IMR-90 (cell line): ENCODE data around the gene F2. TPM values are rescaled to one million over a fixed set of nuclear protein-coding genes. Genes with fewer than 3 reads are reported as not detected.

Experiments
- ATAC-seq: fragments of 200-7000 bp; cut with Tn5 transposase; 2 replicates; pipeline ENCODE4 v1.9.1; 2020; ENCODE audit warnings: low read depth, mild to moderate bottlenecking, moderate library complexity
- BruUV-seq: library from RNA; stranded (reverse); fragments of 400-500 nt; replicated peaks from 2 replicates; lab custom pipeline; 2021; lab: Mats Ljungman, UMichigan
- CTCF ChIA-PET: fragments of 300-600 bp; formaldehyde crosslinking; extraction: SDS; loops from one replicate; lab custom pipeline; 2021; ENCODE audit warnings: antibody characterized with exemption; lab: Yijun Ruan, JAX
- POLR2A ChIA-PET: fragments of 300-600 bp; sonication (Branson Sonifier 250); formaldehyde crosslinking; loops from one replicate; lab custom pipeline; 2022; ENCODE audit warnings: antibody characterized with exemption; ENCODE audit not compliant: unreplicated experiment; lab: Charles Lee
- DNase-seq: peaks from one replicate; pipeline ENCODE4 v3.0.0; 2013
- H2AFZ ChIP-seq: replicated peaks from 2 replicates; pipeline ENCODE3; 2013; ENCODE audit warnings: low read length, mild to moderate bottlenecking; ENCODE audit not compliant: poor library complexity
- H2AK5ac ChIP-seq: 2 replicates; pipeline ENCODE4 v1.6.1; 2013; ENCODE audit warnings: low read depth, low read length, inconsistent platforms
- H2AK9ac ChIP-seq: replicated peaks from 2 replicates; pipeline ENCODE3; 2013; ENCODE audit warnings: mild to moderate bottlenecking, low read depth, low read length, moderate library complexity; ENCODE audit not compliant: poor library complexity
- H2BK120ac ChIP-seq: 2 replicates; pipeline ENCODE4 v1.6.1; 2013; ENCODE audit warnings: low read depth, low read length, inconsistent platforms
- H2BK15ac ChIP-seq: 3 replicates; pipeline ENCODE4 v1.6.1; 2013; ENCODE audit warnings: low read depth, low read length, inconsistent platforms
- H2BK20ac ChIP-seq: 2 replicates; pipeline ENCODE4 v1.6.1; 2013; ENCODE audit warnings: low read depth, mild to moderate bottlenecking, inconsistent platforms, low read length, moderate library complexity
- H2BK5ac ChIP-seq: 2 replicates; pipeline ENCODE4 v1.6.1; 2013; ENCODE audit warnings: mild to moderate bottlenecking, low read depth, low read length, inconsistent platforms; ENCODE audit not compliant: poor library complexity, severe bottlenecking
- H3K14ac ChIP-seq: replicated peaks from 2 replicates; pipeline ENCODE4 v1.6.1; 2013; ENCODE audit warnings: low read depth, low read length, inconsistent platforms
- H3K18ac ChIP-seq: 2 replicates; pipeline ENCODE4 v1.6.1; 2013; ENCODE audit warnings: low read depth, low read length, control low read depth
- H3K23ac ChIP-seq: 2 replicates; pipeline ENCODE4 v1.6.1; 2013; ENCODE audit warnings: low read depth, low read length, inconsistent platforms
- H3K27ac ChIP-seq: 2 replicates; pipeline ENCODE4 v1.5.1; 2013; ENCODE audit warnings: mild to moderate bottlenecking, control low read depth, low read length; ENCODE audit not compliant: insufficient read depth
- H3K27me3 ChIP-seq: 2 replicates; pipeline ENCODE4 v1.6.1; 2013; ENCODE audit warnings: low read length; ENCODE audit not compliant: control insufficient read depth, insufficient read depth
- H3K36me3 ChIP-seq: 2 replicates; pipeline ENCODE4 v1.6.1; 2013; ENCODE audit warnings: low read length, mixed read lengths; ENCODE audit not compliant: control insufficient read depth, insufficient read depth
- H3K4ac ChIP-seq: 2 replicates; pipeline ENCODE4 v1.6.1; 2013; ENCODE audit warnings: low read depth, low read length, inconsistent platforms
- H3K4me1 ChIP-seq: 2 replicates; pipeline ENCODE4 v1.6.1; 2013; ENCODE audit warnings: low read length, mixed read lengths; ENCODE audit not compliant: control insufficient read depth, insufficient read depth
- H3K4me2 ChIP-seq: 2 replicates; pipeline ENCODE4 v1.6.1; 2013; ENCODE audit warnings: low read depth, mild to moderate bottlenecking, control low read depth, low read length, moderate library complexity
- H3K4me3 ChIP-seq: 2 replicates; pipeline ENCODE4 v1.5.1; 2013; ENCODE audit warnings: low read depth, mild to moderate bottlenecking, control low read depth, low read length, moderate library complexity; ENCODE audit not compliant: insufficient read depth
- H3K56ac ChIP-seq: 2 replicates; pipeline ENCODE4 v1.6.1; 2013; ENCODE audit warnings: low read length, inconsistent platforms; ENCODE audit not compliant: insufficient read depth; ENCODE audit errors: extremely low read depth
- H3K79me1 ChIP-seq, 2 experiments: 2 replicates each; pipeline ENCODE4 v1.6.1; 2013; ENCODE audit warnings: low read length in 2 of 2, inconsistent platforms in 1 of 2, low read depth in 1 of 2
- H3K9ac ChIP-seq: 2 replicates; pipeline ENCODE4 v1.6.1; 2013; ENCODE audit warnings: low read depth, low read length, control low read depth
- H3K9me1 ChIP-seq: 2 replicates; pipeline ENCODE4 v1.6.1; 2013; ENCODE audit warnings: low read length, inconsistent platforms; ENCODE audit not compliant: insufficient read depth
- H3K9me3 ChIP-seq: 2 replicates; pipeline ENCODE4 v1.6.1; 2013; ENCODE audit warnings: low read length; ENCODE audit not compliant: control insufficient read depth, insufficient read depth
- H4K20me1 ChIP-seq: 2 replicates; pipeline ENCODE4 v1.6.1; 2013; ENCODE audit warnings: low read length, inconsistent platforms; ENCODE audit not compliant: insufficient read depth
- H4K5ac ChIP-seq: 2 replicates; pipeline ENCODE4 v1.6.1; 2013; ENCODE audit warnings: mild to moderate bottlenecking, low read depth, low read length, control low read depth
- H4K8ac ChIP-seq, 2 experiments: 2 replicates each; pipeline ENCODE4 v1.6.1; 2013; ENCODE audit warnings: low read depth in 2 of 2, low read length in 2 of 2, control low read depth in 1 of 2, inconsistent platforms in 1 of 2
- H4K91ac ChIP-seq: 2 replicates; pipeline ENCODE4 v1.6.1; 2013; ENCODE audit warnings: low read depth, low read length, inconsistent platforms; ENCODE audit not compliant: insufficient read depth
- CEBPB ChIP-seq: IDR thresholded peaks from 2 replicates; pipeline ENCODE4 v1.6.1; 2012; ENCODE audit warnings: low read depth, low read length, improper control_type of control experiment
- CHD1 ChIP-seq: IDR thresholded peaks from 2 replicates; pipeline ENCODE4 v1.6.1; 2012; ENCODE audit warnings: low read depth, low read length, improper control_type of control experiment
- FOS ChIP-seq: fragments of 150-350 bp; IDR thresholded peaks from 2 replicates; pipeline ENCODE4 v1.6.1; 2016; ENCODE audit warnings: low read depth, low read length
- MAFK ChIP-seq: IDR thresholded peaks from 2 replicates; pipeline ENCODE4 v1.6.1; 2012; ENCODE audit warnings: low read depth, low read length, improper control_type of control experiment
- MAZ ChIP-seq: IDR thresholded peaks from 2 replicates; pipeline ENCODE4 v1.6.1; 2012; ENCODE audit warnings: low read depth, mild to moderate bottlenecking, low read length, improper control_type of control experiment, moderate library complexity, borderline replicate concordance
- MXI1 ChIP-seq: IDR thresholded peaks from 2 replicates; pipeline ENCODE4 v1.6.1; 2012; ENCODE audit warnings: low read depth, mild to moderate bottlenecking, low read length, moderate library complexity, borderline replicate concordance
- NFE2L2 ChIP-seq: fragments of 150-350 bp; IDR thresholded peaks from 2 replicates; pipeline ENCODE4 v1.6.1; 2016; ENCODE audit warnings: low read depth, mild to moderate bottlenecking, low read length
- POLR2A ChIP-seq: IDR thresholded peaks from 2 replicates; pipeline ENCODE4 v1.6.1; 2012; ENCODE audit warnings: mild to moderate bottlenecking, low read depth, low read length
- RAD21 ChIP-seq: IDR thresholded peaks from 2 replicates; pipeline ENCODE4 v1.6.1; 2012; ENCODE audit warnings: low read length, improper control_type of control experiment
- RCOR1 ChIP-seq: IDR thresholded peaks from 2 replicates; pipeline ENCODE4 v1.6.1; 2012; ENCODE audit warnings: mild to moderate bottlenecking, low read length, improper control_type of control experiment; ENCODE audit not compliant: insufficient replicate concordance
- RFX5 ChIP-seq: IDR thresholded peaks from 2 replicates; pipeline ENCODE4 v1.8.0; 2012; ENCODE audit warnings: low read depth, mild to moderate bottlenecking, low read length, moderate library complexity
- SMC3 ChIP-seq: fragments of 150-350 bp; IDR thresholded peaks from 2 replicates; pipeline ENCODE4 v1.6.1; 2016; ENCODE audit warnings: low read depth, mild to moderate bottlenecking, antibody characterized with exemption, low read length, moderate library complexity
- WGBS, 2 experiments: methylation state at CpG; one replicate each; pipeline versions ENCODE4 v1.1.5 to v1.1.7; 2013; ENCODE audit warnings: missing lambda C conversion rate in 2 of 2; ENCODE audit not compliant: insufficient read length in 1 of 2; ENCODE audit errors: extremely low coverage in 2 of 2; 5-methylcytosine and 5-hydroxymethylcytosine counted together
- dilution Hi-C: fragments of 300-500 bp; cut with HindIII; formaldehyde crosslinking; loops from one replicate; pipeline ENCODE4 v1.14.3; 2018; ENCODE audit warnings: low sequenced_read_pairs; ENCODE audit not compliant: unreplicated experiment
- in situ Hi-C: fragments of 300-500 bp; cut with MboI; formaldehyde crosslinking; loops from 3 replicates; pipeline ENCODE4 v1.14.3; 2019; ENCODE audit warnings: low sequenced_read_pairs, inconsistent platforms, mixed read lengths
- intact Hi-C: fragments of 100-400 bp; cut with micrococcal nuclease; formaldehyde crosslinking; loops from 2 replicates; pipeline ENCODE4 v1.10.0; 2022
- polyA plus RNA-seq, 3 experiments: library from polyadenylated mRNA; depleted of rRNA; stranded (reverse); fragments of >200 nt; gene quantifications; 2 replicates each; pipeline ENCODE4 v1.2.3, GENCODE V29; 2012; ENCODE audit warnings: low replicate concordance in 1 of 3
- total RNA-seq: library from RNA; depleted of rRNA; stranded (reverse); fragments of >200 nt; gene quantifications from 2 replicates; pipeline ENCODE4 v1.2.3, GENCODE V29; 2012
- TF ChIP-seq, protein P1 (sequence below): fragments of 150-350 bp; IDR thresholded peaks from 2 replicates; pipeline ENCODE4 v1.6.1; 2017; ENCODE audit warnings: mild to moderate bottlenecking, antibody characterized with exemption, low read length, low read depth

Gene F2
- total and polyA plus RNA-seq, 2 of the 4 experiments (the other 2 are of a cell fraction): not detected

DNA sequence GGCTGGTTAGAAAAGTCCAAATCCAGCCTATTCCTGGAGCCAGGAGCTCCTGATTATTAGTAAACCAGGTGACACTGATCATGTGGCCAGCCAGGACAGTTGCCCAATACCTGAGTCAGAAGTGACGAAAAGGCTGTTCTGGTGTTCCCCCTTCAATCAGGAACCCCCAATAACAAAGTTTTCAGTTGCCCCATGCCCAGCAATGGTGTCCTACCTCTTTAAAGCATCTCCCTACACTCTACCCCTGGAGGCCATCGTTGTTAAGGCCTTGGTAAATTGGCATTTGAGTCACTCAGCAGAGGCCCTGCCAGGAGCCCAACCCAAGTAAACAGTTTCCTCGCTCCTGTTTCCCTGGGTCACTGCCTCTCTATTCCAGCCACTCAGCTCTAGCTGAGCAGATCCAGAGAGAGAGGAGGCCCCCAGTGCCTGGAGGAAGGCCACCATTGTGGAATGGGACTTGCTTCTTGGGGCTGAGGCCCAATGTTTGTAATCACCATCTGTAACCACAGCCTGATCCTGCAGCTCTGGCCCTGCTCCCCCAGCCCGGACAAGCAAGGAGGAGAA lies 43.6 kb upstream of the F2 start:
- no peaks in the 10 kb centered on the region for H3K27me3 ChIP-seq
- peaks cover 8% of the 10 kb centered on the region; the same call in 1 of the 2 replicates for H3K9me1 ChIP-seq
- no peak overlapping the region for H3K56ac ChIP-seq
- no TSS peak for BruUV-seq
- DNase-seq (peak; percentile 72), ATAC-seq (peak; percentile 86)
- H4K8ac ChIP-seq: peak overlapping the region in 1 of 2 experiments; percentile 56; a peak in 2 of 4 replicates
- peak overlapping the region; percentile 3 for H2AFZ ChIP-seq
- no peak overlapping the region; the same call in 1 of the 2 replicates for H2BK20ac ChIP-seq
- H2BK15ac ChIP-seq: no peak overlapping the region
- H4K91ac ChIP-seq: peak overlapping the region; percentile 8; the same call in 1 of the 2 replicates
- no peak overlapping the region for H3K9ac ChIP-seq
- H2AK5ac ChIP-seq: no peak overlapping the region
- in situ Hi-C loops: no loop called here
- H2AK9ac ChIP-seq: peak overlapping the region; percentile 74
- H3K18ac ChIP-seq: peak overlapping the region; percentile 16
- H4K5ac ChIP-seq: peak overlapping the region; percentile 45
- POLR2A ChIA-PET: no interaction called here
- H3K4ac ChIP-seq: peak overlapping the region; percentile 82
- H3K9me3 ChIP-seq: no peaks in the 10 kb centered on the region
- peaks cover 10% of the 10 kb centered on the region for H3K4me1 ChIP-seq
- H2BK120ac ChIP-seq: no peak overlapping the region
- H3K4me3 ChIP-seq: no peak overlapping the region
- H3K27ac ChIP-seq: peak overlapping the region; percentile 22
- H3K14ac ChIP-seq: peak overlapping the region; percentile 52; the same call in 1 of the 2 replicates
- peak overlapping the region; percentile 40 for H2BK5ac ChIP-seq
- 80% methylated on average over 1 of the region's 4 CpGs; no CpG with 5 or more reads in 1 of the 2 experiments for whole genome bisulfite sequencing, 2 experiments
- H4K20me1 ChIP-seq: 0 out of 2 replicates have a peak, but pooled peaks cover 3% of the 10 kb centered on the region
- peaks cover 58% of the 10 kb centered on the region for H3K36me3 ChIP-seq
- intact Hi-C loops: no loop called here
- no peak overlapping the region for H3K4me2 ChIP-seq
- CTCF ChIA-PET: no interaction called here
- peaks cover 0 to 6% of the 10 kb centered on the region in 2 experiments; a peak in 1 of 4 replicates for H3K79me1 ChIP-seq
- no peak for TF ChIP-seq RFX5
- peak; percentile 79 for TF ChIP-seq CEBPB
- TF ChIP-seq CHD1: no peak
- TF ChIP-seq, protein P1, sequence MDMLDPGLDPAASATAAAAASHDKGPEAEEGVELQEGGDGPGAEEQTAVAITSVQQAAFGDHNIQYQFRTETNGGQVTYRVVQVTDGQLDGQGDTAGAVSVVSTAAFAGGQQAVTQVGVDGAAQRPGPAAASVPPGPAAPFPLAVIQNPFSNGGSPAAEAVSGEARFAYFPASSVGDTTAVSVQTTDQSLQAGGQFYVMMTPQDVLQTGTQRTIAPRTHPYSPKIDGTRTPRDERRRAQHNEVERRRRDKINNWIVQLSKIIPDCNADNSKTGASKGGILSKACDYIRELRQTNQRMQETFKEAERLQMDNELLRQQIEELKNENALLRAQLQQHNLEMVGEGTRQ: peak; percentile 81
- TF ChIP-seq MXI1: no peak
- no peak for TF ChIP-seq SMC3
- TF ChIP-seq MAFK: no peak
- TF ChIP-seq POLR2A: no peak
- TF ChIP-seq MAZ: 0 out of 2 replicates have a peak, but pooled peaks have one; percentile 35
- no peak for TF ChIP-seq RCOR1
- no peak for TF ChIP-seq FOS
- no peak for TF ChIP-seq RAD21
- TF ChIP-seq NFE2L2: no peak
- dilution Hi-C loops: no loop called here
- H3K23ac ChIP-seq: peak overlapping the region; percentile 10; the same call in 1 of the 2 replicates
